DMS153 treated with DMSO at 0.1 percent for 48 hours (cell line): Measurements from ENCODE around the gene DARS2.
"Not testable (repeated sequence)": the region's sequence is repeated elsewhere in the genome, so short reads cannot be mapped to it uniquely, and the experiment has no call there.

ENCODE experiments used
- DNase-seq: peaks from one replicate; lab custom pipeline; 2025; ENCODE audit not compliant: unreplicated experiment; lab: John Stamatoyannopoulos, UW

The DARS2 gene, protein sequence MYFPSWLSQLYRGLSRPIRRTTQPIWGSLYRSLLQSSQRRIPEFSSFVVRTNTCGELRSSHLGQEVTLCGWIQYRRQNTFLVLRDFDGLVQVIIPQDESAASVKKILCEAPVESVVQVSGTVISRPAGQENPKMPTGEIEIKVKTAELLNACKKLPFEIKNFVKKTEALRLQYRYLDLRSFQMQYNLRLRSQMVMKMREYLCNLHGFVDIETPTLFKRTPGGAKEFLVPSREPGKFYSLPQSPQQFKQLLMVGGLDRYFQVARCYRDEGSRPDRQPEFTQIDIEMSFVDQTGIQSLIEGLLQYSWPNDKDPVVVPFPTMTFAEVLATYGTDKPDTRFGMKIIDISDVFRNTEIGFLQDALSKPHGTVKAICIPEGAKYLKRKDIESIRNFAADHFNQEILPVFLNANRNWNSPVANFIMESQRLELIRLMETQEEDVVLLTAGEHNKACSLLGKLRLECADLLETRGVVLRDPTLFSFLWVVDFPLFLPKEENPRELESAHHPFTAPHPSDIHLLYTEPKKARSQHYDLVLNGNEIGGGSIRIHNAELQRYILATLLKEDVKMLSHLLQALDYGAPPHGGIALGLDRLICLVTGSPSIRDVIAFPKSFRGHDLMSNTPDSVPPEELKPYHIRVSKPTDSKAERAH

DNA sequence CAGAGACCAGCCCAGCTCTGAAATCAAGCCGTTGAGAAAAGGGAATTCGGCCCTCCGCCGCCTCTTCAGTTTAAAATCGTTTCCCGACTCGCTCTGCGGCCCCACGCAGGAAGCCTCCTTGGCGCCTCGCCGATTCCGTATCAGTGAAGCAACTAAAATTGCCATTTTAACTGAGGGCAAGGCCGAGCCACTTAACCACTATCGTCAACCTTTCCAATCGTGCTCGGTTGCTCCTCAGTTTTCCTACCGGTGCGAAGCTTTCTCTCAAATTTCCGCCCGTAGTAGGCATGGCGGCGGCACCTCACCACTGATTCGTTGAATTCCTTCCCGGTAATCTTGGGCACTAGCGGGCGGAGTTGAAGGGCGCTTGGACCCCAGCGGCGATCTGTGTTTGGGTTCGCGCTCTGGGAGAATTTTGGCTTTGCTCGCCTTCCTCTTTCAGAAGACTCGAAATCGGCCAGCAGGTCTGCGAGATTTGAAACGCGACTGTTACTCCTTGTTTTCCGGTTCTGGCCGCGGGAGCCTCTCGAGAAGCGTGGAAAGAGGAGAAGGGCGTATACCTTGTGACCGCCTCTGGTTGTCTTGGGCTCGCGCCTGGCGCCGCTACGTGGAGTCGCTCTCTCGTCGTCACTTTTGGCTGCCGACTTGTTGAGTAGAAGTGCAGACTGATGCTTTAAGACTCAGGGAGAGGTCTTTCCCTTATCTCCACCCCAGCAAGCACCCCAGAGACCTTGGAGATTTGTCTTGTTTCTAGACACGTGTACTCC, at the start of gene DARS2, which contains the start of gene CENPL:
DARS2 (plus strand) TSS at position 359 of the 767 bp plus-strand sequence. CDS start 557 bp downstream, outside the sequence.
CENPL (minus strand) TSS at position 569 of the 767 bp plus-strand sequence. CDS start 13,584 bp downstream, outside the sequence.
- peak; percentile 99 for DNase-seq

- no peak for DNase-seq
These were observed 48.8 kb upstream of the DARS2 start for GRCh38 chr1:173775578-173776226.

DNA sequence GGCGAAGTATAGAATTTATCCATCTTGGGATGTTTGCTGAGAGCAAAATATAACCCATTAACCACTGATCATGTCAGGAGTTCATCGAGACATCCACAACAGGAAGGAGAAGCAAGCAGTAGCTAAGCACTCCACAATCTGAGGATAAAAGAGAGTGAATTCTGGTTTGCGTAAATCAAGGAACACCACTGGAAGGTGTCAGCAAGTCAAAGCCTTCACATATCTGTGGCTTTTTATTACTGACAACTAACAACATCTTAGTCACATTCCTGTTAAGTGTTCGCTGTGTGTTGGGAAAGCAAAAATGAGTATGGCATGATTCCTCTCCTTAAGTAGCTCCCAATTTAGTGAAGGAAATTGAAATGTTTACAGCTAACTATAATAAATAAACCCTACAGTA, 44.5 kb upstream of the DARS2 start:
- no peak for DNase-seq

DNA sequence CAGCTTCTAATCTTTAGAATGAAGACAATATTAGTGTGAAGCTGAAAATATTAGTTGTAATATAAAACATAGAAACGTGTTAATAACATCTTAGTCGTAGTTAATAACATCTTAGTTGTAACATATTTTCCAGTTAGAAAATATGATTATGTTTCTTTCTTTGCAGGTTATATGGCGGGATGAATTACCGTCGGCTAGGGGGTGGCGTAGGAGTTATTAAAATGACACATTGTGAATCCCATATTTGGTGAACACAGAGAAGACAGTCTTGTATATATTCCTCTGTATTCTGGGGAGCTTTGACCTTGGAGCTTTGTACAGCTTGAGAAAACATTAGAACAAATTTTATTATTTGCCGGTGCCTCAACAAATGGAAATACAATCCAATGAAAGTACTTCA, 39.5 kb upstream of the DARS2 start:
- DNase-seq = no peak

DNA sequence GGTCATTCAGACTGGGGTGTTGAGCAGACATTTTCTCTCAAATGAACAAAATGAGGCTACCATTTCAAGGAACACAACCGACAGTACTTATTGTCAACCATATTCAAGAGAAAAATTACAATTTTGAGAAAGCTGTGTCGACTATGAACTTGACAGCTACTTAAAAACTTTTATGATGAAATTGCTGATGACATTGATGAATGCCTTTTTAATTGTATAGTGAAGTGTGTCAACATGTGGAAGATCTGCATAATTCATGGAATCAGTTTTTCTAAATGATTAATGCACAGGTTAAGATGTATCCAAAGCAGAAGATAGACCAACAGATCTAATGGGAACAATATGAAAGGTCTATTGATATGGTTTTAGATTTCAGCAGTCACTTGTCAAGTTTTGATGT, 34.6 kb upstream of the DARS2 start:
- DNase-seq = no peak

DNA sequence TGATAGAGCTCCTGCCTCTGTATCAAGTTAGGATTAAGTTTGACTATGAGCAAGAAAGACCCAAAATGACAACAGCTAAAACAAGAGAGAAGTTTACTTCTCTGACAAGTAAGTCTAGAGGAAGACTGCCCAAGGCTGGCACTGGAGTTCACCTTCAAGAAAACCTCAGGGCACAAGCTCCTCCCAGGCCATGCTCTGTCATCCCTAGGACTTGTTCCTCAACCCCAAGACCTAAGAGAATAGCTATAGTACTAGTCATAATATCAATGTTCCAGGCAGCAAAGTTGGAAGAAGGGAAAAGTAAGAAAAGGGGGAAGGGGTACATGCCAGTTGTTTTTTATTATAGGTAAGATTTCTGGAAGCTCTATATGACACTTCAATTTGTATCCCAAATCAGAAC, 26.4 kb upstream of the DARS2 start:
- DNase-seq = no peak

DNA sequence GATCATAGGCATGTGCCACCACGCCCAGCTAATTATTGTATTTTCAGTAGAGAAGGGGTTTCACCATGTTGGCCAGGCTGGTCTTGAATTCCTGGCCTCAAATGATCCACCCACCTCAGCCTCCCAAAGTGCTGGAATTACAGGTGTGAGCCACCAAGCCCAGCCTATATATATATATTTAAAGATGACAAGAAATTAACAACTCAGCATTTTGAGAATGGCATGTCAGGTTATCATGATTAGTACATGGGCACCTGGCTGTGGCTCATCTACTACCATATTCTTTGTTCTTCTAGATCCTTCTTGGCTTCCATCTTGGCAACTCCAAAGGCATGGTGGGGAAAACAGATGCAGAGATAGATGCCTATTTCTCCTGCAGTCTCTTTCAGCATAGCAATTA, 24.5 kb upstream of the DARS2 start:
- not testable (repeated sequence) for DNase-seq

DNA sequence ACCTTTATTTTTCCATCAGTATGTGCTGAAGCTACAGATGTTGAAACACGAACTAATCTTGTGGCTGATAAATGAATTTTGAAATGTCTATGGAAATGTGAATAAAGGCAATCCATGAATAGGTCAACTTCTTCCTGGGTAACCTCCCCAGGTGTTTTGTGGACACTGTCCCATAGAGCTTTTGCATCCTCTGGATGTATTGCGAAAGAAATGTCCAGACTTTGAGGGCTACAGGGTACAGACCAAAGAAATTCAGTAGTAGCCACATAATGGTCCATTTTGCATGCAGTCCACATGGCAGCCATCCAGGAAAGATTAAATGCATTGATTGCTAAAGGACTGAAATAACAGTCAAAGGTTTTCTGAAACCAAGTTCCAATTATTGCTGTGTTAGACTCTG, 21.5 kb upstream of the DARS2 start:
- DNase-seq = no peak

- not testable (repeated sequence) for DNase-seq
These were observed 10.8 kb upstream of the DARS2 start for GRCh38 chr1:173813654-173814053.

- no peak for DNase-seq
These were observed 6.0 kb upstream of the DARS2 start for GRCh38 chr1:173818459-173818858.

- DNase-seq = no peak
These were observed 2.8 kb upstream of the DARS2 start for GRCh38 chr1:173821680-173822079.

- no peak for DNase-seq
These were observed 625 bp upstream of the DARS2 start for GRCh38 chr1:173823781-173824314.

DNA sequence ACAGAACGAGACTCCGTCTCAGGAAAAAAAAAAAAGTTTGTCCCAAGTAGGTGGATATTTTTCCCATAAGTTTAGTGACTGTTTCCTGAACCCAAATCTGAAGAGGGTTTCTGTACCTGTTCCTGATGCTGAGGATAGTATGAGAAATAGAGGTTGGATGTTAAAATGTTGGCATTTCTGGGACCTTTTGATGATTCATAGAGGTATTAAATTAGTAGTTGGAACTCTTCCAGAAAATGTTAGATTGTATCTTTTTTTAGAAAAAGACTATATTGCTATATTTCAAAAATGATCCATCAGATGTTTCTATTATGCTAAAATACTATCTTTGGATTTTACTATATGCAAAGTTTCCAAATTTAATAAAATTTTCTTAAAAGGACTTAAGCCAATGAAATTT, 3.1 kb downstream of the DARS2 start:
- DNase-seq = no peak

- DNase-seq = no peak
These were observed 8.3 kb downstream of the DARS2 start for GRCh38 chr1:173832748-173833147.

DNA sequence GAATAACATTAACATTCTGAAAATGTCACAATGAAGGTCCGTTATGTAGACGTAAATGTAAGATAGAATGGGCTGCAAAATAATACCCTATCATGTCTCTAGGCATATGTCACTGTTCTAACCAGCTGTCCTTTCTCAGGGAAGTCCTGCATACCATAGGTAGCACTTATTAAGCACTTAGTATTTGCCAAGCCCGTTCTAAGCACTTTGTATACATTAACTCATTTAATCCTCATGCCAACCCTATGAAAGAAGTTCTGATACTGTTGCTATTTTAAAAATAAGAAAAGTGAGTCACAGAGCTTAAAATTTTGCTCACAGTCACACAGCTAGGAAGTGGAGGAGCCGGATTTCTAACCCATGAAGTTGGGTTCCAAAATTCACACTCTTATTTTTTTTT, 27.6 kb downstream of the DARS2 start:
- no peak for DNase-seq

DNA sequence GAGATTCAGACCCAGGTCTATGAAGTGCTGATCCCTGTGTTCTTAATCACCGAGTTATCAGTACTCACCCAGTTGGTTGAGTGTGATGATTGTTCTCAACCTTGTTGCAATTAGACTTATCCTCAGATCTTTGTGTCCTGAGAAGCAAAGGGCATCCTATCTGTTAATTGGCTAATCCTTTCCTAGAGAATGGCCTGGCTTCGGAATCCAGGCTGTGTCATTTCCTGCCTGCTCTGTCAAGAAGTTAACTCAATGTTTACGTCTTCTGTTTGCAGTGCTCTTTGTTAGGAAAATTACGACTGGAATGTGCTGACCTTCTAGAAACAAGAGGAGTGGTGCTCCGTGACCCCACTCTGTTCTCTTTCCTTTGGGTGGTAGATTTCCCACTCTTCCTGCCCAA, 28.6 kb downstream of the DARS2 start:
- DNase-seq = no peak

GRCh38 chr1:173856014-173856413, 31.5 kb downstream of the DARS2 start:
- no peak for DNase-seq

DNA sequence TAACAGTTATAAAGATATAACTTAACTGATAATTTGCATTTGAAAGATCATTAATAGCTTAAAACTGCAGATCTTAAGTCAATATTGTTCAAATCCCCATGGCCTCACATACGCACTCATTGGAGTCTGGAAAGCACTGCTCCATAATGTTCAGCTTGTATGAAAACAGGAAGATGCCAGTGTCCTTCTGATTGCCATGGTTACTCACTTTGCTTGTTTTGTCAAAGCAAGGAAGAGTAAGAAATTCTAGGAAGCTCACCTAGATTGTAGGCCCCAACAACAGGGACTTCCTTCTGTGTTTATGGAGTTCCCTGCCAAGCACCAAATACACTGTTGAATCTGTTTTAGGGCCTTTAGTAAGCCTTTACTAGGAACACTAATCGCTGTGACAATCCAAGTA, 32.4 kb downstream of the DARS2 start:
- DNase-seq = no peak

DNA sequence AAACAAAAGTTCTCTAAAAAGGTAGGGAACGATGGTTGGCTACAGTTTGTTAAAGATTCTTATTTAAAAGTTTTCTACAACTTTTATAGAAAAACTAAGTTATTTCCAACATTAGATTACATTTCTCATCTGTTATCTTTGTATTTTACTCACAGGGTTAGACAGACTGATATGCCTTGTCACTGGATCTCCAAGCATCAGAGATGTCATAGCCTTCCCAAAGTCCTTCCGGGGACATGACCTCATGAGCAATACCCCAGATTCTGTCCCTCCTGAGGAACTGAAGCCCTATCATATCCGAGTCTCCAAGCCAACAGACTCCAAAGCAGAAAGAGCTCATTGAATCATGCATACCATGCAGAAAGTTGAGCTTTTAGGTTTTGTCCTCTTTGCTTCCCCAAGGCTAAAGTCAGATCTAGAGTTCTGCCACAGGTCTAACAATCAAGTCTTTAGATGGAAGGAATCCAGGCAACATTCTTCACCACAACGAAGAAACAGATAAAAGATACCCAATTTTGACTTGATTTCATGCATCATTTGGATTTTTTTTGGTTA, 33.0 kb downstream of the DARS2 start:
- DNase-seq = no peak

- not testable (repeated sequence) for DNase-seq
These were observed 35.1 kb downstream of the DARS2 start for GRCh38 chr1:173859547-173859946.

DNA sequence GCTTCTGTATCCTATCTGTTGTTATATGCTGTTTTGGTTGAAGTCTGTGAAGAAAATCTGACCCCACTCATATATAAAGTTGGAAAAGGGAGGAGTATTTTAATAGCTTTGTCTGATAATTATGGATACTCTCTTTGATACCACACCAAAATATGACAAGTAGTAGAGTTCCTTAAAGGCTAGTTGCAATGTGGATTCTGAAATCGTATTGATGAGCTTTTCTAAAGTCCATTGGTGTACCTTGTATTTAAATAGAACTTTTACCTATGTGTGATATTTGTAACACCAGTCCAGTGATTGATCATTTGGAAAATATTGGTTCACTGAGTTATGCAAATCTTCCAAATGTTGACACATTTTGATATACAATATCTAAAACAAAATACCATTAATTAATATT, 35.6 kb downstream of the DARS2 start:
- no peak for DNase-seq
